ENCODE measurements around the gene RBM18. TPM values are rescaled to one million over a fixed set of nuclear protein-coding genes. Genes with fewer than 3 reads are reported as not detected.

The RBM18 gene
- total RNA-seq, 2 donors from 2014 or later: 21.5 TPM

DNA sequence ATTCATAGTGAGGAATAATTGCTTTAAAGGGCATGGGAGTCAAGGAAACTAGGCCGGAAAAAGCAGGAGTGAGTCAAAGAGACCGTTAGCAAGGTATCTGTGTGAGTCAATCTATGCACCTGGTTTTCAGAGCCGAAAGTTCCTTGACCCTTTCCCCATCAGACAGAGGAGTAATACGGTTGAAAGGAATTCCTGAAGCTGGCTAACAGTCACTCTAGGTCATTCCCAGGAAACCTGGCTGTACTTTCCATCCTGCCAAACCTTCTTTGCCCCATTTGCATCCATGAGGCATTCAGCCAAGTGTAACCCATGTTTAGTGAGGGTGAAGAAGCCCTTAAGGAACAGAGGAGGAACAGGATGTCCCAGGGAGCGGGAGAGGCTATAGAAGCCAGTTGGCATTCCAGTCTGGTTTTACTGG lies 16.2 kb downstream of the RBM18 start:
- Histone ChIP-seq H3K4me3 (no peak overlapping the region), H3K27me3 (no peaks in the 10 kb centered on the region), H3K36me3 (peaks cover 25% of the 10 kb centered on the region), H3K27ac (no peak overlapping the region), H3K4me1 (no peaks in the 10 kb centered on the region), H3K9me3 (no peaks in the 10 kb centered on the region), H3K9ac (ENCODE audit: low read depth in 2 of 2, low read length in 2 of 2) (no peak overlapping the region)
- TF ChIP-seq, protein P1, sequence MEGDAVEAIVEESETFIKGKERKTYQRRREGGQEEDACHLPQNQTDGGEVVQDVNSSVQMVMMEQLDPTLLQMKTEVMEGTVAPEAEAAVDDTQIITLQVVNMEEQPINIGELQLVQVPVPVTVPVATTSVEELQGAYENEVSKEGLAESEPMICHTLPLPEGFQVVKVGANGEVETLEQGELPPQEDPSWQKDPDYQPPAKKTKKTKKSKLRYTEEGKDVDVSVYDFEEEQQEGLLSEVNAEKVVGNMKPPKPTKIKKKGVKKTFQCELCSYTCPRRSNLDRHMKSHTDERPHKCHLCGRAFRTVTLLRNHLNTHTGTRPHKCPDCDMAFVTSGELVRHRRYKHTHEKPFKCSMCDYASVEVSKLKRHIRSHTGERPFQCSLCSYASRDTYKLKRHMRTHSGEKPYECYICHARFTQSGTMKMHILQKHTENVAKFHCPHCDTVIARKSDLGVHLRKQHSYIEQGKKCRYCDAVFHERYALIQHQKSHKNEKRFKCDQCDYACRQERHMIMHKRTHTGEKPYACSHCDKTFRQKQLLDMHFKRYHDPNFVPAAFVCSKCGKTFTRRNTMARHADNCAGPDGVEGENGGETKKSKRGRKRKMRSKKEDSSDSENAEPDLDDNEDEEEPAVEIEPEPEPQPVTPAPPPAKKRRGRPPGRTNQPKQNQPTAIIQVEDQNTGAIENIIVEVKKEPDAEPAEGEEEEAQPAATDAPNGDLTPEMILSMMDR (IDR thresholded peaks at IDR 0.05): no peak
- no peak for DNase-seq
- intact Hi-C loops (cut with DNase I): no loop called here

DNA sequence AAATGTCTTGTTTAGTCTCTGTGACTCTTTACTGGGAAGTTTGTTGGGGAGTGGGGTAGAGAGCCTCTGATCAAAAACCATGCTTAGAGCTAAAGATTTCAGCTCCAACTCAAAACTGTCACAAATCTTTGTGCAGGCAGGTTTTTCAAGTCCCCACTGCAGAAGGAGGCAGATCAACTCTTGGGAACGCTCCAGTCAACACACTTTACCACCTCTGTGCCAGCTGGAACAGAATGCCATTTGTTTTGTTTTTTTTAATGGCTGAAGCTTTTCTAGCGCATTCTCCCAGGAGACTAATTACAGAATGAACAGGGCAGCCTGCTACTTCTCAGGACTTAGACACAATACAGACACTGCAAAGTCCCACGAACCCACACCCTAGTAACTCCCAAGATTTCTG lies 18.0 kb downstream of the RBM18 start:
- no peaks in the 10 kb centered on the region for H3K27me3 ChIP-seq
- TF ChIP-seq, protein P1 (IDR thresholded peaks at IDR 0.05): no peak
- H3K4me1 ChIP-seq: no peaks in the 10 kb centered on the region
- peaks cover 22% of the 10 kb centered on the region for H3K36me3 ChIP-seq
- H3K4me3 ChIP-seq: no peak overlapping the region
- no peaks in the 10 kb centered on the region for H3K9me3 ChIP-seq
- intact Hi-C loops (cut with DNase I): no loop called here
- no peak overlapping the region for H3K9ac ChIP-seq (ENCODE audit: low read depth in 2 of 2, low read length in 2 of 2)
- DNase-seq: no peak
- no peak overlapping the region for H3K27ac ChIP-seq

DNA sequence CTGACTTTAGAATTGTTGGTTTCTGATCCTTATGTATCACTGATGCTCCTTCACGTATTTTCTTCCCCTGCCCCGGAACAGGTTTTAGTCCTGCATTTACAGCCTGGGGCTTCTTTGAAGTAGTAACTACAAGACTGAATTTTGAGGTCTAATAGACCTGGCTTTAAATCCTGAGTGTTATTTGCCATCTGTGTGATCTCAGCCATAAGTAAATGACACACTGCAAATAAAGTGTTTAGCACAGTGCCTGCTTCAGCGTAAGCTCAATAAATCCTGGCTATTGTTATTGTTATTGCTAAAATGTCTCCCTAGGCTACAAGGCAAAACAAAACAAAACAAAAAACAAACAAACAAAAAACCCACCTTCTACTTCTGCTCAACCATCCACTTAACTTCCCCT lies 20.3 kb downstream of the RBM18 start:
- Histone ChIP-seq H3K9me3 (no peaks in the 10 kb centered on the region), H3K9ac (ENCODE audit: low read depth in 2 of 2, low read length in 2 of 2) (no peak overlapping the region), H3K27ac (no peak overlapping the region), H3K4me1 (no peaks in the 10 kb centered on the region), H3K27me3 (no peaks in the 10 kb centered on the region), H3K4me3 (no peak overlapping the region), H3K36me3 (peaks cover 19% of the 10 kb centered on the region)
- DNase-seq: no peak
- intact Hi-C loops (cut with DNase I): no loop called here
- TF ChIP-seq, protein P1 (IDR thresholded peaks at IDR 0.05): no peak

DNA sequence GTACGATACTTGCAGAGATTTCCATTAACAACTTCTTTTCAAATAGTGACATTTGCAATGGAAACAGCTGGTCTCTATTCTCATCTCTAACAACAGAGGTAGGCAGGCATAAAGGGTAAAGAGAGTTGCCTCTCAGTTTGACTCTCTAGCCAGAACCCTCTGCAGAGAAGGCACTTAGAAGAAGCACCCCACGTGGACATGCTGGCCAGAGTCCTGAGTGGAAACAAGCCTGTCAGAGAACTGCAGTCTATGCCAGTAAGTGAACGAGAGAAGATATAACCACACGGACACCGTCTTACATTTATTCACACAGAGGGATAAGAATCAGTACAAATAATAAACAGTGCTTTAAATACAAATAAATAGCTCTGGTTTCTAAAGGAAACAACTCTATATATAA lies 24.9 kb downstream of the RBM18 start:
- intact Hi-C loops (cut with DNase I): no loop called here
- H3K36me3 ChIP-seq: peaks cover 4% of the 10 kb centered on the region
- DNase-seq: no peak

DNA sequence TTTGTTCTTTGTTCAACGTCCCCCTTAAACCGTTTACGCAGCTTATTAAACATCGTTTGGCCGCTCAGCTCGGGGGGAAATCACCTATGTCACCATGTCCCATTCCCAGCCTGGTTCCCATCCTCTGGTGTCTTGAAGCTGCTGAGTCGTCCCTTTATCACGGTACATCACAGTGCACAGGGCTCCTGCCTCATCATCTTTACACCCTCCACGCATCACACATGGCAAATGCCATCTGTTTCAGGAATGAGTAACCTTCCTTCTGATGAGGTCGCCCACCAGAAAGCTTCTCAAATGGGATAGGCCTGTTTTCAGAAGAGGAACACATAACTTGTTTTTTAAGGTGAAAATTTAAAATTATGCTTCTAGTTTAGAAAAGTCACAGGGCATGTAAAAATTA lies 28.0 kb downstream of the RBM18 start:
- no peak overlapping the region for H3K9ac ChIP-seq (ENCODE audit: low read depth in 2 of 2, low read length in 2 of 2)
- DNase-seq: no peak
- no peak overlapping the region for H3K4me3 ChIP-seq
- H3K27ac ChIP-seq: no peak overlapping the region
- H3K4me1 ChIP-seq: no peaks in the 10 kb centered on the region
- intact Hi-C loops (cut with DNase I): no loop called here
- H3K9me3 ChIP-seq: no peaks in the 10 kb centered on the region
- TF ChIP-seq, protein P1 (IDR thresholded peaks at IDR 0.05): no peak
- no peaks in the 10 kb centered on the region for H3K36me3 ChIP-seq
- H3K27me3 ChIP-seq: peaks cover 4% of the 10 kb centered on the region

More for the DNA sequence above, 24.9 kb downstream of the RBM18 start:
- Histone ChIP-seq H3K27ac (no peak overlapping the region), H3K9ac (ENCODE audit: low read depth in 2 of 2, low read length in 2 of 2) (no peak overlapping the region), H3K27me3 (no peaks in the 10 kb centered on the region), H3K4me1 (no peaks in the 10 kb centered on the region), H3K9me3 (no peaks in the 10 kb centered on the region), H3K4me3 (no peak overlapping the region)
- TF ChIP-seq, protein P1 (IDR thresholded peaks at IDR 0.05): no peak

All from colonic mucosa (tissue), 4 donors.